Retina (tissue), 1 donor: ENCODE results near the gene NOL3.
"Not testable (repeated sequence)": the region's sequence is repeated elsewhere in the genome, so short reads cannot be mapped to it uniquely, and the experiment has no call there.

Source experiments
- DNase-seq: peaks from one replicate; pipeline ENCODE4 v3.0.0-alpha.2; 2016

The NOL3 gene

DNA sequence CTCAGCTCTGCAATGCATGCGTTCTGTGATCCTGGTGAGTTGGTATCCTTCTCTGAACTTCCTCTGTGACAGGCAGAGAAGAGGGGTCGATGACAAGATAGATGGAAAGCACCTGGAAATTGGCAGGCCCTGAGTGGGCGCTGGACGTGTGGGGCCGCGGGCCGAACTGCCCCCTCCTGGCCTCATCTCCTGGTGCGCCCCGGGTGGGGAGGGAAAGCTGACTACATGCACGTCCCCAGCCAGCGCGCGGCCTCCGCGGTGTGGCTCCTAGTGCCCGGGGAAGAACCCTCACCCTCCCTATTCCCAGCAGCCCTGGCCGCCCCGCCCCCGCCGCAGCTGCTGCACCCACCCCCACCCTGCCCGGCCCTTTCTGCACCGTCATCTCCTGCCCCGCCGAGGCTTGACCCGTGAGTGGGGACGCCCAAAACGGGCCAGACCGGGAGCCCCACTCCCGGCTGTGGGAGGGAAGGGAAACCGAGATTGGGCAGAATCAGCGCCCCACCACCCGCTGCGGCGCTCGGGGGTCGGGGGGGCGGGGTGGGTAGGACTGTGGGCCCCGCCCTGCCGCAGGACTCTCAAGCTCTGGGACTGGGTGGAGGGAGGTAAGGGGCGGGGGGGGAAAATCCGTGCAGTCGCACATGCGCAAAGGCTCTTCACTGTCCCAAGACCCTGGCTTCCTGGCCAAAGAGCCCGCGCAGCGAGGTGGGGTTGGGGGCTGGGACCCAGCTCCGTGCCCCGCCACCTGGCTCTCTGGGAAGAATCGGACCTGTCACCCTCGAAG lies at the start of gene NOL3:
TSS of gene NOL3 (plus strand) at position 371 of the 781 bp plus-strand sequence.
- peak; percentile 72 for DNase-seq

DNA sequence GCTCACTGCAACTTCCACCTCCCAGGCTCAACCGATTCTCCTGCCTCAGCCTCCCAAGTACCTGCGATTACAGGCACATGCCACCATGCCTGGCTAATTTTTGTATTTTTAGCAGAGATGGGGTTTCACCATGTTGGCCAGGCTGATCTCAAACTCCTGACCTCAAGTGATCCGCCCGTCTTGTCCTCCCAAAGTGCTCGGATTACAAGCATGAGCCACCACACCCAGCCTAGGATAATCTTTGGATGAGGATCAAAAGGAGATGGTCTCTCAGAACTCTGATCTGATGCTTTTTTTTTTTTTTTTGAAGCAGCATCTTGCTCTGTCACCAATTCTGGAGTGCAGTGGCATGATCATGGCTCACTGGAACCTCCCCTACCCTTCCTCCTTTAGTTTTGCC lies 47.5 kb upstream of the NOL3 start:
- not testable (repeated sequence) for DNase-seq

DNA sequence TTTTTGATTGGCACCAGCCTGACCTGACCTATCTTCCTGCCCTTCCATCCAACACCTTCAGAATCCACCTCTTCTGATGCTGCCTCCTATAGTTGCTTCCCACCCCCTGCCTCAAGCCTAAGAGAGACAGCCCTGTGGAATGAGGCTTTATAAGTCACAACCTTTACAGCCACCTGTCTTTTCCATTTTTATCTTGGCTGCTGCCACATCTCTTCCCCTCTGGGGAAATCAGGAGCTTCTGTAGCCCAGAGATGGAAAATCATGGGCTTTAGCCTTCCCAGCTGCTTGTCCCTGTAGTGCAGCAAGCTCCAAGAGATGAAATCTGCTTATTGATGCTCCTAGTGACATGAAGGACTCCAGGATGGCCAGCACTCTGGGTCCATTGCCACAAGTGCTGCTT lies 41.9 kb upstream of the NOL3 start:
- DNase-seq: no peak

DNA sequence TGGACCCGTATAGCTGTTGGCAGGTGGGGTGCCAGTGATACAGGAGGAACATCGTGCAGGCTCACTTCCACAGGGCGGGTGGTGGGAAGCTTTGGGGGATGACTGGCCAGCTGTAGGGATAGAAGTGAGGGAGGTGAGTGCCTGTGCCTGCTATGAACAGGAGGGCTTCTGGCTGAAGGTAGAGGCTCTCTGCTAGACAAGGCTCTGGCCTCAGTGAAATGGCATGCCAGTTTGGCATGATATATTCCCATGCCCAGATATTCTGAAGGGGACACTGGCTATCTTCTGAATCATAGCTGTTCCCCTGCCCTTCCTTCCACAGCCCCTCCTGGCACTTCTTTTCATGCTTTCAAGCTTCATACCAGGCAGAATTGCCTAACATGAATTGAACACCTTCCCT lies 41.5 kb upstream of the NOL3 start:
- no peak for DNase-seq

DNA sequence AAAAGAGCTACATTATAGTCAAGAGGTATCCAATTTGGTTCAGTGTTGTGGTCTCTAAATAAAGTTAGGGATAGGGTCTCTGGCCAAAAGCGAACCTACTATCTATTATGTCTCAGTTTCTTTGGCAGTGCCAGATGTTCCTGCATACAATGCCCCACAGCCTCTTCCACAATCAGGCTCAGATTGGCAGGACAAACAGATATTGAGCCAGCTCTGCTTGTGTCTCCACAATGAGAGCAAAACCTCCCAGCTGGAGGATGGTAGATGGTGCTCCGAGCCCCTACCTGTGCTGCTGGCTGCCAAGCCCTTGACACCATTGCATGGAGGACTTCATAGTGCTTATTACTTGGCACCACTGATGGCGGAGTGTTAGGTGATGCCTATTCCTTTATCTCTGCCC lies 40.9 kb upstream of the NOL3 start:
- DNase-seq: no peak

DNA sequence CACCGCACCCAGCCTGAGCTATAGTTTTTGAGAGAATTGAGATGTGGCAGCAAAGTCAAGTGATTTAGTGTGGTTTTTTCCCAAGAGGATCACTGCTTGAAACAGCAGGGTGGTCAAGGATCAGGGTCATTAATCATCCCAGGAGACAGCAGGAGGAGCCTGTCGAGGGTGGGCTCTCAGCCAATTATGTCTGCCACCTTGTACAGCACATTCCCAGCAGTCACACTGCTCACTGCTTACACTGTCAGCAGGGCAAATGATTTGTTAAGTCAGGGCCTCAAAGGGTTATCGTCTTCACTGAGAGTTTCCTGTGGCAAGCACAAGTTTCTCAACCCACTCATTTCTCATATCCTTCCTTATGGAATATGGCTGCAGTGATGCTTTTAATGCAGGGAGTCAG lies 32.7 kb upstream of the NOL3 start:
- no peak for DNase-seq

DNA sequence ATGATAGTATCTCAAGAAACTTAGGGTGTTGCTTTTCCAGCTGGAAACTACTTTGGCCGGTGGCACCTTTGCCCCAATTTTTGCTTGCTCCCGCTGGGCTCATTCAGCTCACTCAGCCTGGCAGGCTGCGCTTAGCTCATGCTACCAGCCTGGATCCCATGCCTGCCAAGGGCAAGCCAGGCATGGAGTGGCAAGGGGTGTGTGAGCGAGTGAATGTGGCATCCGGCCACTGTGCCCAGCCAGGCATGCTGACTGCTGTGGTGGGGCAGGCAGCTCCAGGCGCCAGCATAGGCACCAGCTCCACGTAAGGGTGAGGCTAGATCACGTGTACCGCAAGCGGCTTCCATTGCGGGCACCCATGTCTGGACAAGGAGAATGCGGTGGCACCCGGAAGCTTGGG lies 28.9 kb upstream of the NOL3 start:
- DNase-seq: no peak

DNA sequence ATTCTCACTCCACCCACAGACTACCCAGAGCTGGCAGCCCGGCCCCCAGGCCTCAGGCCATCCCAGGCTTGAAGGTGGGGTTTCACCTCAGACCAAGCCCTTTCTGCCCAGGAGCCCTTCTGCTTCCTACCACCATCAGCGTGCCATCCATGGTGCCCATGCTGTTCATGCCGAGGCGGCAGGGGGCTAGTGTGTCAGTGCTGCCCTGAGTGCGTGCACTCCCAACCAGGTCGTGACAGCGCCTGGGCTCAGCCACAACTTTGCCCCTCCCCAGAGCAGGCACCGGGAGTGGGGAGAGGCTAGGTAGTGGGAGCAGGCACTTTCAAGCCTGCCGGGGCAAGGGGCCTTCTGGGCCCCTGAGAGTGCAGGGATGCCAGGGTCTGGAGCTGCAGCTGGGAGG lies 28.0 kb upstream of the NOL3 start:
- DNase-seq: no peak

DNA sequence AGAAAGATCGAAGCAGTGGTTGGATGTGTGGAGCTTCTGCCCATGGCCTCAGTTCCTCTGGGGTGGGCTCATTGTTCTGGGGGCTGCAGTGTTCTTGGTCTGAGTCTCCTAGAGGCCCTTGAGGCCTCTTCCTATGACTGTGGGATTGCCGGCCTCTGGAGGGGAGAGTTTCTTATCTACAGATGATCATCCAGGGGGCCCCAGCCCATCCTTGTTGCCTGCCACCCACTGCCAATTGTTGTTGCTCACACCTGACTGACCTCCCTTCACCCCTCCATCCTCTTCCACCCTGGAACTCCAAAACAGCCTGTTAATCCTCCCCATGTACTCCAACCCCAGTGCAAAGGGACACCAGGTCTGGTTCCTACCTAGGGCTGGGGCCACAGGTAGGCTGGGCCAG lies 25.4 kb upstream of the NOL3 start:
- no peak for DNase-seq

DNA sequence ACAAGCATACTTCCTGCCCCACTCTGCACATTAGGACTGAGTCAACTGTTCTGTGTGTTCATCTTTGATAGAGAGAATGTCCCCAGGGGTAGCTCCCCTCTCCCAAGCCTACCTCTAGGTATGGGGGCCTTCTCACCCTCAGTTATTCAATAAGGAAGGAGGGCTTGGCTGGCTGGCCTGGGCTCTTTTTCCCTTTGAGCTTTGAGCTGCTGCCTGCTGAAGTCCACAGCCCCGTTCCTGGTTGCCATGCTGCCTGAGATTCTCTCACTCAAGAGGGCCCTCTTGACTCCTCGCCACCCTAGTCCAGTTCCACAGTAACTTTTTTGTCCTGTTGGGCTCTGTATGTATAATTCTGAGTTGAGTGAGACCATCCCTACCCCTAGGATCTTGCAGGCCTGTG lies 24.6 kb upstream of the NOL3 start:
- DNase-seq: no peak

DNA sequence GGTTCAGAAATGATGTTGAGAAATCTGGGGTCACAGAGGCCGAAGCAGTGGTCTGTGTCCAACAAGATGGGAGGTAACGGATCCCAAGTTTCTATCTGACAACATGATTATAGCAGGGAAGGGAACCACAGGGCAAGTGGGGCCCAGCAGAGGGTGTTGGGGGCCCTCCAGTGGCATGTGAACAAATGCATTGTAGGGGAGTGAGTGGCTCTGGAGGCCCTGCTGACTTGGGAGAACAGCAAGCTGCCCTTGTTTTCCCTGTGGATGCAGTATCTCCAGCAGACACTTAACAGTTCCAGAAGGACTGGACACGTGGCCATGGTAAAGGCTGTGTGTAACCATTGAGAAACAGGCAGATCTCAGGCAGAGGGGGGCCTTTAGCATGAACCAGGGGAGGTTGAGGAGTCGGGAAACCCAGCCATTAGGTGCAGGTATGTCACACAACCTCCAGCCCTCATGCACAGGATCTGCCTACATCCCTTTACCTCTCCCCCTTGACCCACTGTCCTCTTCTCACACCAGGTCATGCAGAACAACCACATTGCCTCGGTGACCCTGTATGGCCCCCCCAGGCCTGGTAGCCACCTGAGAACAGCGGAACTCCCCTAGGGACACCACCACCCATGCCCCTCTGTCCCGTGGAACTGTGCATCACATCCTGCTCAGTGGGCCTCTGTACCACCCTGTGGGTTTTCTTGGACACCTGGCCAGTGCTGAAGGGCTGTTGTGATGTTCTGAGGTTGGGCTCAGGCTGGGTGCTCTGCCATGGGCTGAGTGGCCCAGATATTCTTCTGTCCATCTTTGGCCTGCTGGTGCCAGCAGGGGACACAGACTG lies 23.6 kb upstream of the NOL3 start:
- no peak for DNase-seq

DNA sequence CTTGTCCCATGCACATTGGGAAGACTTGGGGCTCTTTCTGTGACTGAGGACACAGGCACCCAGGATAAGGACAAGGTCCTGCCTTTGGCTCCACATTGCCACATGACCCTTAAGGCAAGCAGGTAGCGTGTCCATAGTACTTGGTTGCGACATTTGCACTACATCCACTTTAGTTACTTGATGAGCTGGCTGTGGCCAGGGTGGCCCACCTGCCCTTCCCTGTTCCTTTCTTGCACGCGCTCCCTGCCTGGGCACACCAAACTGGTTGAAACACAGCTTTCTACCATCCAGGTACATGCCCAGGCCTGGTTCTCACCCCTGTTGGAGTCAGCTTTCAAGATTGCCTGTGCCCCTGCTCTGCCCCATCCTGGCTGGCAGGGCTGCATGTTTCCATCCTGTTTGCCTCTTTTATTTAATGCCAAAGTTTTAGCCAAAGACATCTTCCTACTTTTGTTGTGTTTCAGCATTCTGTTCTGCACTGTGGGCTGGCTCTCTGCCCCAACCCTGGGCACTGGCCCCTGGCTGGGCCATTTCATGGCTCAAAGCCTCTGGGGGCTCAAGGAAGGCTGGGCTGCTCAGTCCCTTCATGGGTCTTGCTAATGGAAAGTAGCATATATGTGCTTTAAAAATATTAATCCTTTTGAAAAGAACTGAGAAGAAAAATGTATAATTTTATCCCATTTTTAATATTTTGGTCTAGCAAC lies 22.7 kb upstream of the NOL3 start:
- no peak for DNase-seq

DNA sequence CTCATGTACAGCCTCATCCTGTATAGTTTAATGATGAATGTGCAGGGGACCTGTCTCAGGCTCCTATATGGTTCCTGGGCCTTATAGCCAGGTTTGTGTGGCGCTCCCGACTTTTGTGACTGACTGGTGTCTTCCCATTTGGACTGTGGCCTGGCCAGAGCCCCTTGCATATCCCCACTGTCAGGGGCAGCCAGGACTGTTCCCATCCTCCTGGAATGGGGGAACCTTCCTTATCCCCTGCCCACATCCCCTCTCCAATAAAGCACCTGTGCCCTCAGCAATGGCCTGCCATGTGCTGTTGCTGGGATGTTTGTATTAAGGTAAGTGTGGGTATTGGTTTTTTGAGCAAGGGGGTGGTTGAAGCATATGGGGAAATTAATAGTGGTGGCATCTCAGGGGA lies 22.1 kb upstream of the NOL3 start:
- DNase-seq: no peak

DNA sequence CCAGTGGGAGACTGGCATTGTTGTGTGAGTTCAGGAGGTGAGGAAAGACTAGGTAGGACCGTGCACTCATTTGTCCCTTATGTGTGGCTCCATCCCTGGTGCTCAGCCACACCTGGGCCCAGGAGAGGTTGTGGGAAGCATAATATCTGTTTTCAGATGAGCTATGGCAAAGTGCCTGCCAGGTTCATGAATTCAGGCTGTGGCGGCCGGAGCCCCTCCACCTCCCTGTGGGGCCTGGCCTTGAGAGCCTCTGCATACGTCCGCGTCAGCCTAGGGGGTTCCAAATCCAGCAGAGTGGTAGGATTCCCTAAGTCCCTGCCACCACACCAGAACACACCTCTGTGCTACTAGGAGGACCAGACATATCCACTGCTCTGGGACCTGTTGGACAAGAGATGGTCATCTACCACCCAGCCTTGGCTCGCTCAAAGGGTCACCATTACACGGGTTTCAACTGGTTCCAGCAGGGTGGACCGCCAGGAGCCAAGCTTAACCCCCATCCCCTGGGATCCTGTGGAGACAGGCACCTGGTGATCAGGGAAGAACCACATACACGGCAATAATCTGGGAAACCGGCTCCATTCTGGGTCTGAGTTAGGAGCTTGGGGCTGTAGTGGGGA lies 21.6 kb upstream of the NOL3 start:
- no peak for DNase-seq

DNA sequence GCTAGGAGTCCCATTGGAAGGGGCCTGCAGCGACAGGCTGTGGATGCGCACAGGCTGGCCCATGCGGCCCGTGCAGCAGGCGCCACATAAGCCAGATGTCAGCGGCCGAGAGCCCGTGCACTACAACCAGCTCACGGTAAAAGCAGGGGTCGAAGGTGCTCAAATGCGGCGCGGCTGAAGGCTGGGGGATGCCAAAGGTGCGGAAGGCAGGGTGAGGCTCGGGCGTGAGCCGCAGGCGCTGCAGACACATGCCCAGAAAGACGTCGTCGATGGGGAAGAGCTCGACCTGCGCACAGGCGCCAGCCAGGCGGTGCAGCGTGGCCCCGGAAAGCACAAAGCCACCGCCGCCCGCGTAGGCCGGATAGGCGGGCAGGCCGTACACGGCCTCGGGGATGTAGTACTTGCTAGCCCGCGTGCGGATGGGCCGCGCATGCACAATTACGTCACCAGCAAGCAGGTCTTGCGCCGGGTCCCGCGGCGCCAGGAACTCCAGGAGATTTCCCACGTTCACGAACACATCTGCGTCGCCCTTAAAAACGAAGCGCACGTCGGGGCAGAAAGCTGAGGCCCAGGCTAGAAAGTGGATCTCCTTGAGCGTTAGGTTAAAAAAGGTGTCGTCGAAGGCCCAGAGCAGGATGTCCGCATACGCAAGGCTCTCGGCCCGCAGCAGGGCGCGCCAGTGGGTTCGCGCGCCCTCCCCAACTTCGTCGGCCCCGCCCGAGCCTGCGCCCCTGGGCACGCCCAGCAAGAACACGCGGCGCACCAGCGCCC lies 20.9 kb upstream of the NOL3 start:
- peak; percentile 71 for DNase-seq

DNA sequence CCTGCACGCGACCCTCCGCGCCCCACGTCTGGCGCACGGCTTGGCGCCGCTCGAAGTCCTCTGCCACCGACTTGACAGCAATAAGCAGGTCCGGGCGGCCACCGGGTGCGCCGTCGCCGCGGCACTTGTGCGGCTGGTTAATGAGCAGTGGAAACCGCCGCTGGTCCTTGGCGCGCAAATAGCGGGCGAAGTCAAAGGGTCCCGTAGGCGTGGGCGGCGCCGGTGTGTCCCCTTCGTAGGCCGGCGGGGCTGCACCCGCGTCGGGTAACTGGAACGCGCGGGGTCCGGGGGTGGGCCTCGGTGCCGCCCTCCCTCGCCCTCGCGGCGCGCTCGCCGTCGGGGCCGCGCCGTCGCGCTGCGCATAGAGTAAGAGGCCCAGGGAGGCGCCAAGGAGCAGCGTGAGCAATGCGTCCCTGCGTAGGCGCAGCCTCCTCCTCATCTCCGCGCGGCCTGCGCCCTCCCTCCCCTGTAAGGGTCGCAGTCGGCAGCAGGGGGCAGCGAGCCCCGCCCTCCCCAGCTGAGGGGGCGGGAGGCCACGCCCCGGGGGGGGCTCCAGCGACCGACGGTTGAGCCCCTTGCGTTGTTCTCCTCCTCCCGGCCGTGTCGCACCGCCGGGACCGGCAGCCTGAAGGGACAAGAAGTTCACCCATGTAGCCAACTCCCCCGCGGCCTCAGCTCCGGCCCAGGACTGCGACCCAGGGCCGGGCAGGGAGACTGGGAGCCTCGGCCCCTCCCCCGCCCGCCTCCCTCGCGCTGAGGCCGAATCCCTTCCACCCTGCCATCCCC lies 20.1 kb upstream of the NOL3 start:
- DNase-seq: peak; percentile 61

DNA sequence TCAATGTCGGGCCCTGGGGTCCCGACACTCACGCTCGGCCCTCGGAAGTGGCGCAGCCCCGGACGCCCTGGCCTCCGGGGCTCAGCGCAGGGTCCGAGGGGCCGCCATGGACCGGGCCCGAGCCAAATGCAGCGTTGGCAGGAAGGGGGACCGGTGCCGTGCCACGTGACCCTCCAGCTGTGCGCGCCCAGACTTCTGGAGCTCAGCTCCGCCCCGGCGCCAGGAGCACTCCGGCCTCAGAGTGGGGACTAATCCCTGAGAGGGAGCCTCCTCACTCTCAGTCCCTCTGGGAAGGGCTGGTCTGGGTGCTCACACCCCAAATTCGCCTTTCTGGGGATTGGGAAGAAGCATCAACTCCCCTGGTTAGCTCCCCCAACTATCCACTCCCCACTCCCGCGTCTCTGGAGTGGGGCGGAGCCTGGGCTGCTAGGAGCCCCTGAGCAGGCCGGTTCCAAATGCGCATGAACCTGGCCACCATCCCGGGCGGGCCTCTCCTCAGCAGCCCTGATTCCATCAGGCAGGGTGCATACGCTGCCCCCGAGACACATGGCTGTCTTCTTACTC lies 19.4 kb upstream of the NOL3 start, which contains the start of gene B3GNT9:
TSS of gene B3GNT9 (minus strand) at position 166 of the 564 bp plus-strand sequence. CDS start 513 bp downstream, outside the sequence.
- DNase-seq: peak; percentile 60

DNA sequence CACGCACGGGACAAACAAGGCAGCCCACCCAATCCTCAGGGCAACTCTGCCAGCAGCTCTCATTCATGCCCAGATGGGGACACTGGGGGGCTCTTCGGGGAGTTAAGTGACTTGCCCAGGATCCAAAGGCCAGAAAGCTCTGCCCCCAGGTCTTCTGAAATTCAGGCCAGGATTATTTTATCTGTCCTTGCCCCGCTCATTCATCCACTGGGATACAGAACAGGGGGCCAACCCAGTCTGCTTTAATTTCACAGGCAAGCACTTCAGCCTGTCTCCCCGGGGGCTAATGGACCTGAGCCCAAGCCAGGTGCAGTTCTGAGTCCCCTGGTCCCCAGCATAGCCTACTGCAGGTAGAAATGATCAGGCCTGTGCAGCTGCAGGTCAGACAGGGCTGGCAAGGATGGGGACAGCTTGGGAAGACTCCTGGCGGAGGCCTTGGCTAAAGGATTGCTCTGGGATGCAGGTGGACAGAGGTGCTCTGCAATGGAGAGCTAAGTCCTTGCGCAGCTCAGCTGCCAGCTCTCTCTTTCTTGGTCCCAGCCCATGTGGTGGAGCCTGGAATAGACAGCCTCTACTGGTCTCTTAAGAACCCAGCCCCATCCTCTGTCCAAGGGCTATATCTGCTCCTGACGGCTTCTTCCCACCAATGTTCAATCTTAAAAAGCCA lies 18.8 kb upstream of the NOL3 start:
- no peak for DNase-seq

DNA sequence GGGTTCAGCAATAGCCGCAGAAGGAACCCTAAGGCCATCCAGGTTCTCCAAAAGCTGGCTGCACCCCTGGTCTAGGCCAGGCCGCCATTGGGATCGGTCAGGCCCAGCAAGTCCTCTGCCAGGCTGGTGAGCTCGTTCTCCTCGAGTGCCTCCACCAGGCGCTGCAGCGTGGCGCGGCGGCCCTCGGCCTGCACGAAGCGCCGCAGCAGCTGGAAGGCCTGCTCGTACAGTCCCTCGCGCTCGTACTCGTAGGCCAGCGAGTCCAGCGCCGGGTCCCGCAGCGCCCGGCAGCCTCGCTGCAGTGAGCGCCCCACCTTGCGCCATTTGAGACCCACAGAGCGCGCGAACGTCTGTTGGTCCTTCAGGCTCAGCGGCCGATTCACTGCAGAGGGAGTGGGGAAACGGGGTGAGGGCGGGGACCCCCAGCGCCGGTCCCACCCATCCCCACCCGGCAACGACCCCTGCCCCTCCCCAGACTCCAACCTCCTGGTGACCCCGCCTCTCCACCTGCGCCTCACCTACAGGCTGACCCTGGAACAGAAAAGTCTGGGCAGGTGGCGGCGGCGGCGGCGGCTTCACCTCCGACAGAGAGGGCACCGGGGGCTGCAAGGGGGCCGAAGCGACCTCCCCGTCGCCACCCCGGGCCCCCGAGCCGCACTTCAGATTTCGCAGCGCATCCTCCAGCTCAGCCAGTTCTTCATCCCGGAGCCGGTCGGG lies 15.6 kb upstream of the NOL3 start:
- peak; percentile 65 for DNase-seq
